Erythroblast (primary cell): Measurements from ENCODE around the gene ZNF860.

Experiments
- GATA1 ChIP-seq: IDR thresholded peaks from 2 replicates; pipeline ENCODE4 v1.6.1; 2011; ENCODE audit warnings: low read depth, mild to moderate bottlenecking, control low read depth, low read length, moderate library complexity
- POLR2A ChIP-seq: IDR thresholded peaks from 2 replicates; pipeline ENCODE4 v1.6.1; 2011; ENCODE audit warnings: mild to moderate bottlenecking, low read length

- TF ChIP-seq POLR2A (no peak), GATA1 (no peak)
Measured at GRCh38 chr3:31984321-31984720, 2.8 kb downstream of the ZNF860 start.
